Measurements from ENCODE around the gene TRPM4.

The TRPM4 gene

DNA sequence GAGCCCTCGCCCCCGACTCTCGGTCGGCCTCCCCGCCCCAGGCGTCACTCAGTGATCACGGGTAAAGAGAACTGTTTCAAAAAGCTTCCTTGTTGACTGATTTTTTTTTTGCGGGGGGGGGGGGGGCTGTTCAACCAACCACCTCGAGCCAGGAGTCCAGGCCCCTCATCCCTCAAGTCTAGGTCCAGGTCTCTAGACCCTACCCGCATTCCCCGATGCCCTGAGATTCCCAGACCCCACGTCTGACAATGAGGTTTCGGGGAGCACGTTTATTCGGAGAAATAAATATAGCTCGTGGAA lies 6.7 kb upstream of the TRPM4 start:
- Histone ChIP-seq H3K4me1 (ENCODE audit: control insufficient read depth, insufficient read depth, low read length, poor library complexity, severe bottlenecking) (peaks cover 30% of the 10 kb centered on the region), H3K4me3 (ENCODE audit: insufficient read depth, low read depth, low read length, poor library complexity, severe bottlenecking) (peak overlapping the region; percentile 59), H3K27ac (ENCODE audit: insufficient read depth, low read length, poor library complexity, severe bottlenecking) (no peak overlapping the region), H3K27me3 (replicated peaks; ENCODE audit: control insufficient read depth, insufficient read depth, low read length, poor library complexity, severe bottlenecking) (peaks cover 39% of the 10 kb centered on the region), H3K36me3 (ENCODE audit: control insufficient read depth, insufficient read depth, low read length) (no peaks in the 10 kb centered on the region), H3K9me3 (ENCODE audit: control insufficient read depth, low read length) (no peaks in the 10 kb centered on the region)
- no peak for DNase-seq

DNA sequence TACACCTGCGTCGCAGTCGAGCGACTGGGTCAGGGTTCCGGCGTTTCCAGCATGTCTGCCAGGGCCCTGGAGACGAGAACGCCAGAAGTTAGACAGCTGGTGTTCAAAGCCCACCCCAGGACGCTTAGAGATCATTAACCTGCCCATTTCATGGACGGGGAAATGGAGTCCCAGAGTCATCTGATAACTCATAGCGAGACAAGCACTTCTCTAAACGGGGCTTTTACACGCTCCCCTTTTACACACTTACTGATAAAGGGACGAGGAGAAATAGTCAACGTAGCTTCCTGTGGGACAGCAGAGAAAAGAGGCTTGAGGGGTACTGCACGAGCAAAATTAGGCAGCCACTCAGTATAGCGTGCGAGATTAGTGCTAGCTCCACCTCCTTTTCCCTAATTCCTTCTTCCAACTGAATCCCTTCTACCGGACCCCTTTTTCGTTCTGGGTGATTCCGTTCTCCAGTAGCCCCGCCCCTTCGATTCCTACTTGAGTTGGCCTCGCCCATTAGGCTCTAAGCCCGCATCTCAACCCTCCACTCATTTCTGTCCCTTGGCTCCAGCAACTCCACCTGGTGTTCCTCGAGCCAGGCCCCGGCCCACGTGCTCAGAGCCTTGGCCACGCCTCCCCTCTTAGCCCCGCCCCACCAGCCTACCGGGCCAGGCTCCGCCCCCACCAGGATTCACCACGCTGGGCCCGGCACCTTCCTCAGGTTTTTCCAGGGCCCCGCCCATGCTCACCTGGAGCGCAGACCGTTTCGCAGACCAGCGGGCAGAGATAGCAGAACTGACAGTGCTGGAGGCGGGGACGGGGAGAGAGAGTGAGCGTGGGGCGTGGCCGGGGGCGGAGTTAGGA lies 6.1 kb upstream of the TRPM4 start:
- no peak overlapping the region for H3K27ac ChIP-seq (ENCODE audit: insufficient read depth, low read length, poor library complexity, severe bottlenecking)
- peak in 1 of 3 donors; percentile 26 for DNase-seq
- H3K36me3 ChIP-seq (ENCODE audit: control insufficient read depth, insufficient read depth, low read length) = no peaks in the 10 kb centered on the region
- H3K27me3 ChIP-seq (replicated peaks; ENCODE audit: control insufficient read depth, insufficient read depth, low read length, poor library complexity, severe bottlenecking) = peaks cover 34% of the 10 kb centered on the region
- peaks cover 26% of the 10 kb centered on the region for H3K4me1 ChIP-seq (ENCODE audit: control insufficient read depth, insufficient read depth, low read length, poor library complexity, severe bottlenecking)
- H3K4me3 ChIP-seq (ENCODE audit: insufficient read depth, low read depth, low read length, poor library complexity, severe bottlenecking) = no peak overlapping the region
- H3K9me3 ChIP-seq (ENCODE audit: control insufficient read depth, low read length) = no peaks in the 10 kb centered on the region

DNA sequence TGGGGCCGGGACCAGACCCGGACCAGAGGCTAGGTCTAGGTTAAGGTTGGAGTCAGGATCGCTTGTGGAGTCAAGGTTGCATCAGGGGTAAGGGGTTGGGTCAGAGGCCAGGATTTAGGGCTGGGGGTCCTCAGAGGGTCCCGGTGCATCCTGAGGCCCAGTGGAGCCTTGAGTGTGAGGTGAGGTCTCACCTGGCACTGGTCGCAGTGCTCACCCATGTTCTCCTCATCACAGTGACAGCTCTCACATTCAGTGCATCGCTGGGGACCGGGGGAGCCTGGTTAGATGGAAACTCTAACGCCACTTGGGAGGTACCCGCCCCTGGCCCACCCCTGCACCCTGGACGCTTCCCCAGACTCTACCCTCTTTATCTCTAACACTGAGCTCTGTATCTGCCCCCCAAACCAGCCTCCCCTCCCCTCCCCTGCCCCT lies 5.5 kb upstream of the TRPM4 start:
- H3K9me3 ChIP-seq (ENCODE audit: control insufficient read depth, low read length) = no peaks in the 10 kb centered on the region
- no peak overlapping the region for H3K4me3 ChIP-seq (ENCODE audit: insufficient read depth, low read depth, low read length, poor library complexity, severe bottlenecking)
- no peak for DNase-seq
- peaks cover 26% of the 10 kb centered on the region for H3K4me1 ChIP-seq (ENCODE audit: control insufficient read depth, insufficient read depth, low read length, poor library complexity, severe bottlenecking)
- no peaks in the 10 kb centered on the region for H3K36me3 ChIP-seq (ENCODE audit: control insufficient read depth, insufficient read depth, low read length)
- H3K27ac ChIP-seq (ENCODE audit: insufficient read depth, low read length, poor library complexity, severe bottlenecking) = no peak overlapping the region
- peaks cover 34% of the 10 kb centered on the region for H3K27me3 ChIP-seq (replicated peaks; ENCODE audit: control insufficient read depth, insufficient read depth, low read length, poor library complexity, severe bottlenecking)

DNA sequence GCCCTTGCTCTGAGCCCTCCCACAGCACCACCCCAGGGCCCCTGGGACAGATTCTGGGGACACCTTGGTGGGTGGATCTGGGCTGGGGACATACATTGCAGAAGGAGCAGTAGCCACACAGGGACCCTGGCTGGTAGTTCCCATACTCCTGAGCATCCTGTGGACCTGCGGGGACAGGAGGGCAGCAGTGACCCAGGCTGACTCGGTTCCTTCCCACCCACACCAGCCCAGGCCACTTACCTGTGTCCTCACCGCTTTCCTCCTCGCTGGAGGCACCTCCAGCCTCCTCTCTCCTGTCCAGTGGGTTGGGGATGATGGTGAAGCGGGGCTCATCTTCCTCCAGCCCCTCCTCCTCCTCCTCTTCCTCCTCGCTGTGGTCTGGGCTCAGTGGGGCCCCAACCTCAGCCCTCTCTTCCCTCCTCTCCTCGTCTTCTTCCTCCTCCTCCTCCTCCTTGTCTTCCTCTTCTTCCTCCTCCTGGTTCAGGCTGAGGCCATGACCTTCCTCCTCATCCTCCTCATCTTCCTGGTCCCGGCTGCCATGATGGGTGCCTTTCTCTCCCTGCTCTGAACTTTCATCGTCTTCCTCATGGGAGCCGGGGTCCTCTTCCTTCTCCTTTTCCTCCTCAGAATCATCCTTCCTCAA lies 4.3 kb upstream of the TRPM4 start:
- Histone ChIP-seq H3K4me1 (ENCODE audit: control insufficient read depth, insufficient read depth, low read length, poor library complexity, severe bottlenecking) (peaks cover 26% of the 10 kb centered on the region), H3K27me3 (replicated peaks; ENCODE audit: control insufficient read depth, insufficient read depth, low read length, poor library complexity, severe bottlenecking) (peaks cover 45% of the 10 kb centered on the region), H3K36me3 (ENCODE audit: control insufficient read depth, insufficient read depth, low read length) (no peaks in the 10 kb centered on the region), H3K4me3 (ENCODE audit: insufficient read depth, low read depth, low read length, poor library complexity, severe bottlenecking) (no peak overlapping the region), H3K9me3 (ENCODE audit: control insufficient read depth, low read length) (no peaks in the 10 kb centered on the region), H3K27ac (ENCODE audit: insufficient read depth, low read length, poor library complexity, severe bottlenecking) (no peak overlapping the region)
- no peak for DNase-seq

DNA sequence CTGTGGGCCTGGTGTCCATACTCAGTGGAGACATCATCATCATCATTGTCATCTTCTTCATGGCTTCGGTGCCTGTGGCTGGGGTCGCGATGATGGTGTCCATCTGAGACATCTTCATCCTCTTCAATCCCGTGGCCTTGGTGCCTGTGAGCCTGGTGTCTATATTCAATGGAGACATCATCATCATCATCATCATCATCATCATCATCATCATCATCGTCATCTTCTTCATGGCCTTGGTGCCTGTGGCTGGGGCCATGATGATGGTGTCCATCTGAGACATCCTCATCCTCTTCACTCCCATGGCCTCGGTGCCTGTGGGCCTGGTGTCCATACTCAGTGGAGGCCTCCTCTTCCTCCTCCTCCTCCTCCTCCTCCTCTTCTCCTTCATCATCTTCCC lies 3.3 kb upstream of the TRPM4 start:
- H3K4me3 ChIP-seq (ENCODE audit: insufficient read depth, low read depth, low read length, poor library complexity, severe bottlenecking) = no peak overlapping the region
- no peaks in the 10 kb centered on the region for H3K36me3 ChIP-seq (ENCODE audit: control insufficient read depth, insufficient read depth, low read length)
- peaks cover 21% of the 10 kb centered on the region for H3K4me1 ChIP-seq (ENCODE audit: control insufficient read depth, insufficient read depth, low read length, poor library complexity, severe bottlenecking)
- H3K27ac ChIP-seq (ENCODE audit: insufficient read depth, low read length, poor library complexity, severe bottlenecking) = no peak overlapping the region
- DNase-seq = no peak
- H3K9me3 ChIP-seq (ENCODE audit: control insufficient read depth, low read length) = no peaks in the 10 kb centered on the region
- H3K27me3 ChIP-seq (replicated peaks; ENCODE audit: control insufficient read depth, insufficient read depth, low read length, poor library complexity, severe bottlenecking) = peaks cover 44% of the 10 kb centered on the region

DNA sequence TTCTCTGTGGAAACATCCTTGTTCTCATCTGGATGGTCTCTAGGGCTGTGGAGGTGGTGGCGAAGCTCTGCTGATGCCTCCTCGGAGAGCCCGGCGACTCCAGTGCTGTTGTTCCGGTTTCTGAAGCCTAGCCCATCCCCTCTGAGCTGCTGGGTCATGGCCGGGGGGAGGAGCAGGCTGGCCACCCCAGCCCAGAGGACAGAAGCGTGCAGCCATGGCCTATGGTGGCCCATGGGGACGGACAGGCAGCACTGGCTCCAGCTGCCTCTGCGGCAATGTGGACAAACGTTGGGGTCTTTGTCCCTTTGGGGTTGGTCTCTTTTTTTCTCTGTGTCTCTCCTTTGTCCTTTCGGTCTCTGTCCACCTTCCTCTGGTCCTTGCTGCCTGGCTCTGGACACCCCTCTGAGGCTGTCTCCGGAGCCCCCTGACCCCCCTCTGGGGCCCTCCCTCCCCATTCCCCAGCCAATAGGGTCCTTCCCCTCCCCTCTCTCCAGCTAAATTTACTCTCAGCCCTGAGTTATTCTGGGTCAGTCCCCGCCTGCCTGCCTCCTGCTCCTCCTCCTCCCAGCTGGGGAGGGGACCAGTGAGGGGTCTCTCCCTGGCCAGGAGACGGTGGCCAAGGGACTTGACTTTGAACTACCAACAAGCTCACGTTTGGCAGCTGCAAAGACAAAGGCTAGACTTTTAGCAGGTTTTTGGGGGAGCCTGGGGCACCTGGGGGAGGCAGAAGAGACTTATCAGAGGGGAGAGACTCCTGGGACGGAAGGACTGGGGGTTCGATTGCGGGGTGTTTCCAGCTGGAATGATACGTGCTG lies 2.4 kb upstream of the TRPM4 start, which contains the start of gene HRC:
TSS of gene HRC (minus strand) at position 392 of the 815 bp plus-strand sequence. CDS start at position 233, 159 bp downstream.
- Histone ChIP-seq H3K27ac (ENCODE audit: insufficient read depth, low read length, poor library complexity, severe bottlenecking) (no peak within 1 kb of the TSS), H3K9me3 (ENCODE audit: control insufficient read depth, low read length) (no peaks in the 10 kb centered on the region), H3K4me1 (ENCODE audit: control insufficient read depth, insufficient read depth, low read length, poor library complexity, severe bottlenecking) (peaks cover 11% of the 10 kb centered on the region), H3K36me3 (ENCODE audit: control insufficient read depth, insufficient read depth, low read length) (no peaks in the 10 kb centered on the region), H3K27me3 (replicated peaks; ENCODE audit: control insufficient read depth, insufficient read depth, low read length, poor library complexity, severe bottlenecking) (peaks cover 41% of the 10 kb centered on the region), H3K4me3 (ENCODE audit: insufficient read depth, low read depth, low read length, poor library complexity, severe bottlenecking) (no peak within 1 kb of the TSS)
- DNase-seq = no peak

DNA sequence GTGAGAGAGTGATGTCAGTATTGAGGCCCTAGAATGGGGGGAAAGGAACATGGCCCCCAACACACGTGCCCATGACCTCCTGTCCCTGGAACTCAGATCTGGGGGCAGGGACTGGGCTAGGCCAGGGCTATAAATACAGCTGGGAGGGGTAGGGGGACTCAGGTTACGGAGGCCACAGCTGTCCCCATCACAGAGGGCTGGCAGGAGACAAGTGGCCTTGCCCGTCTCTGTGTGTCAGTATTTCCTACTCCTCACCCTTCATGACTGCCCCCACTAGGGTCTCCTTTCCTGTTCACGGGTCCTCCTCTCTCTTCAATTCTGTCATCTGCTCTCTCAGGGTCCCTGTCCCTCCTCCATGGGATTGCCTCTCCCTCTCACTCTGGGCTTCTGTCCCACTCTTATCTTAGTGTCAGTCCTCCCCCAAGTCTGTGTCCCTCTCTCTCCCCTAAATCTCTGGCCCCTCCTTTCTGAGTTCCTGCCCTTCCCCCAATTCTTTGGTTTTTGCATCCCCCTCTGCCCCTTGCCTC lies 1.7 kb upstream of the TRPM4 start:
- Histone ChIP-seq H3K9me3 (ENCODE audit: control insufficient read depth, low read length) (no peaks in the 10 kb centered on the region), H3K27ac (ENCODE audit: insufficient read depth, low read length, poor library complexity, severe bottlenecking) (no peak overlapping the region), H3K4me3 (ENCODE audit: insufficient read depth, low read depth, low read length, poor library complexity, severe bottlenecking) (no peak overlapping the region), H3K36me3 (ENCODE audit: control insufficient read depth, insufficient read depth, low read length) (no peaks in the 10 kb centered on the region), H3K27me3 (replicated peaks; ENCODE audit: control insufficient read depth, insufficient read depth, low read length, poor library complexity, severe bottlenecking) (peaks cover 34% of the 10 kb centered on the region), H3K4me1 (ENCODE audit: control insufficient read depth, insufficient read depth, low read length, poor library complexity, severe bottlenecking) (peaks cover 5% of the 10 kb centered on the region)
- DNase-seq = no peak

DNA sequence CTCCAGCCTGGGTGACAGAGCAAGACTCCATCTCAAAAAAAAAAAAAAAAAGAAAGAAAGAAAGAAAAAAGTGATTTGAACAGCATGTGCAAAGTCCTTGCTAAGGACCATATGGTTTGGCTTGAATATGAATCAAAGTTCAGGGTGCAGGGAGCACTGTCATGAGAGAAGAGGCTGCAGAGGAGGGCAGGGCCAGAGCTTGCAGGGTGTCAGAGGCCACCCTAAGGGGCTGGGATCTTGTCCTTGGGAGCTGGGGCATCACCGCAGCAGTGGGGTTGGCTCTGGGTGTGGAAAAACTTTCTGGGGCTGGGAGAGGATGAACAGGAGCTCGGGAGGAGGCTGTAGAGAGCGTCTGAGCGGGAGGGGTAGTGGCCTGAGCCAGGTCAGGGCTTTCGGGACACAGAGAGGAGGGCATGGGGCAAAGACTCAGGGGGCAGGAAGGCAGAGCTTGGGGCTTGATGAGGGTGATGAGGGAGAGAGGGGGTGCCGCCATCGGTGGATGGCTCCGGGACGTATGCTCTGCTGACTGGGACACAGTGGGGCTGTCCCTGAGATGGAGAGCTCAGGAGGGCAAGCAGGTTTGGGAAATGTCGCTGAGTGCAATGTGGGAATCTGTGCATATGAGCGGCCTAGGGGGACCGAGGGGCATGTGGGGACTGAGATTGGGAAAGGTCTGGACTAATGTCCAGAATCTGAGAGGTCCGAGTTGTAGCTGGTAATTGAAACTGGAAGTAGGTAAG lies 3.0 kb downstream of the TRPM4 start:
- Histone ChIP-seq H3K4me1 (ENCODE audit: control insufficient read depth, insufficient read depth, low read length, poor library complexity, severe bottlenecking) (no peaks in the 10 kb centered on the region), H3K27me3 (replicated peaks; ENCODE audit: control insufficient read depth, insufficient read depth, low read length, poor library complexity, severe bottlenecking) (peaks cover 24% of the 10 kb centered on the region), H3K36me3 (ENCODE audit: control insufficient read depth, insufficient read depth, low read length) (no peaks in the 10 kb centered on the region)

DNA sequence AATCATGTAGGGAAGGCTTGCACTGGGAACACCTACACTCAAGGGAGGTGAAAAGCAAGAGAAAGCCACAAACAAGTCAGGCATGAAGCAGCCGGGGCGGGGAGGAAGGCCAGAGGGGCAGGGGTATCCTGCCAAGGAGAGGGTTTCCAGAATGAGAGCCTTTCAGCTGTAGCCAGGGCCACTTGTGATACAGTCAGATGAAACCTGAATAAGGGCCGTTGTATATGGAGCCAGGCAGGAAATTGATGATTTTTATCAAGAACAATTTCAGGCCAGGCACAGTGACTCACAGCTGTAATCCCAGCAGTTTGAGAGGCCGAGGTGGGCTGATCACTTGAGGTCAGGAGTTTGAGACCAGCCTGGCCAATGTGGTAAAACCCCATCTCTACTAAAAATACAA lies 4.4 kb downstream of the TRPM4 start:
- no peak for DNase-seq
- H3K27ac ChIP-seq (ENCODE audit: insufficient read depth, low read length, poor library complexity, severe bottlenecking) = no peak overlapping the region
- H3K4me1 ChIP-seq (ENCODE audit: control insufficient read depth, insufficient read depth, low read length, poor library complexity, severe bottlenecking) = no peaks in the 10 kb centered on the region
- H3K27me3 ChIP-seq (replicated peaks; ENCODE audit: control insufficient read depth, insufficient read depth, low read length, poor library complexity, severe bottlenecking) = peaks cover 24% of the 10 kb centered on the region
- no peak overlapping the region for H3K4me3 ChIP-seq (ENCODE audit: insufficient read depth, low read depth, low read length, poor library complexity, severe bottlenecking)
- H3K36me3 ChIP-seq (ENCODE audit: control insufficient read depth, insufficient read depth, low read length) = no peaks in the 10 kb centered on the region
- H3K9me3 ChIP-seq (ENCODE audit: control insufficient read depth, low read length) = no peaks in the 10 kb centered on the region

More for the DNA sequence above, 3.0 kb downstream of the TRPM4 start:
- no peaks in the 10 kb centered on the region for H3K9me3 ChIP-seq (ENCODE audit: control insufficient read depth, low read length)
- DNase-seq = no peak
- no peak overlapping the region for H3K4me3 ChIP-seq (ENCODE audit: insufficient read depth, low read depth, low read length, poor library complexity, severe bottlenecking)
- H3K27ac ChIP-seq (ENCODE audit: insufficient read depth, low read length, poor library complexity, severe bottlenecking) = no peak overlapping the region
